ENCODE measurements around the gene GDF9. TPM values are rescaled to one million over a fixed set of nuclear protein-coding genes. Genes with fewer than 3 reads are reported as not detected.
A peak's percentile ranks its signal among the peaks of the same experiment; 100 is the strongest.

GDF9 gene
- total RNA-seq, 2 donors from 2014 or later, result 1.9 to 2.8 TPM

GRCh38 chr5:132886064-132886823 is 20.0 kb upstream of the GDF9 start:
- H3K4me1 Mint-ChIP-seq (ENCODE audit: low read depth), result peaks cover 11% of the 10 kb centered on the region
- H3K9me3 Mint-ChIP-seq, result no peaks in the 10 kb centered on the region
- no peak overlapping the region for H3K27ac Mint-ChIP-seq

GRCh38 chr5:132884548-132884947 is 18.3 kb upstream of the GDF9 start:
- peaks cover 11% of the 10 kb centered on the region for H3K4me1 Mint-ChIP-seq (ENCODE audit: low read depth)

More at GRCh38 chr5:132886064-132886823, 20.0 kb upstream of the GDF9 start:
- ATAC-seq (replicated peaks in 1 of 2) (no peak), DNase-seq (no peak)
- Mint-ChIP-seq H3K4me3 (no peak overlapping the region), H3K36me3 (ENCODE audit: insufficient read depth in 2 of 2) (peaks cover 9 to 21% of the 10 kb centered on the region in 2 donors), H3K27me3 (ENCODE audit: low read depth) (no peaks in the 10 kb centered on the region)

DNA sequence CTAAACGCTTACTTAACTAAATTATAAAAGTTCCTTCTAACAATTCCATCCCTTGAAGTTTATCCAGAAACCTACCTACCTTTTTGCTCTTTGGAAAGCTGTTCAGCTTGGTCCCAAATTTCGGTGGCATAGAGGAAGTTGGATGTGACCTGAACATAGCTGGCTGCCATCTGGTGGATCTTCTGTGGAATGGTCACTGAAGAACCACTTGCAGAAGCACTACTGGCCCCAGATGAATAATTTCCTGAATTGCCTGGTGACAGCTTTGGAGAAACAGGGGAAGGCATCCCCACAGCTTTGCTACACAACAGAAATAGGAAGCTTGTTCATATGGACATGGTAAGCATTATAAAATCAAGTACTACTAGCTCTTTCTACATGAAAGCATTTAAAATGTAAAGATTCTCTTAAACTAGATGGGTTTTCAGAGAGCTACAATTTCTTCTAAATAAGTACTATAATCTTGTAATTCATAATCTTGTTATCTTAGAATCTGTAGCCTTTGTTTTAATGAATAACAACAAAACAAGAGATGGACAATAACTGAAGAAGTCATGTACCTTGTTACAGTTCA is 17.1 kb upstream of the GDF9 start:
- ATAC-seq (replicated peaks in 1 of 2) (peak in 1 of 2 donors; percentile 44), DNase-seq (peak; percentile 12 to 15)
- H3K36me3 Mint-ChIP-seq (ENCODE audit: insufficient read depth in 2 of 2), result peaks cover 9 to 17% of the 10 kb centered on the region in 2 donors
- no peaks in the 10 kb centered on the region for H3K27me3 Mint-ChIP-seq (ENCODE audit: low read depth)
- H3K4me1 Mint-ChIP-seq (ENCODE audit: low read depth), result peaks cover 11% of the 10 kb centered on the region
- H3K9me3 Mint-ChIP-seq, result no peaks in the 10 kb centered on the region
- no peak overlapping the region for H3K4me3 Mint-ChIP-seq
- peak overlapping the region; percentile 75 for H3K27ac Mint-ChIP-seq

More at GRCh38 chr5:132884548-132884947, 18.3 kb upstream of the GDF9 start:
- DNase-seq (no peak), ATAC-seq (replicated peaks in 1 of 2) (no peak)
- H3K9me3 Mint-ChIP-seq, result no peaks in the 10 kb centered on the region
- H3K27me3 Mint-ChIP-seq (ENCODE audit: low read depth), result no peaks in the 10 kb centered on the region
- H3K27ac Mint-ChIP-seq, result no peak overlapping the region
- H3K36me3 Mint-ChIP-seq (ENCODE audit: insufficient read depth in 2 of 2), result peaks cover 9 to 17% of the 10 kb centered on the region in 2 donors
- H3K4me3 Mint-ChIP-seq, result no peak overlapping the region

DNA sequence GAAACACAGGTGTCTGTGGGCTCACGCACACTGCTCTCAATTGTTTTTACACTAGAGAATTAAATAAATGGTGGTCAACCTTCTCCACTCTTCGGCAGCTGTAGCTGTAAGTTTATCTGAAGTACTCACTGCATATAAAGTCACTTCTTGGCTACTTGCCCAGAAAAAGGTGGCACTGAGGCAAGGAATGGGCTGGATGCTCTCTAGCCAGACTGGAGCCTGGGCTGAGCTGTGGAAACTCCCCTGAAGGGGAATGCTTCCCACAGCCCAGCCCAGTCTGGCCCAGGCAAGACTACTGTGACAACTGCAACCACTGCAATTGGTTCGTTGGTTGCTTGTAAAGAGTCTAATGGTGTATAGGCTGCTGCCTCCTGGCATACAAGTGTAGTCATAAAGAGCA is 11.7 kb upstream of the GDF9 start:
- Mint-ChIP-seq H3K27ac (peak overlapping the region; percentile 48), H3K9me3 (no peaks in the 10 kb centered on the region), H3K4me3 (no peak overlapping the region), H3K4me1 (ENCODE audit: low read depth) (no peaks in the 10 kb centered on the region), H3K27me3 (ENCODE audit: low read depth) (no peaks in the 10 kb centered on the region), H3K36me3 (ENCODE audit: insufficient read depth in 2 of 2) (peaks cover 2 to 4% of the 10 kb centered on the region in 2 donors)
- DNase-seq (no peak), ATAC-seq (replicated peaks in 1 of 2) (no peak)

DNA sequence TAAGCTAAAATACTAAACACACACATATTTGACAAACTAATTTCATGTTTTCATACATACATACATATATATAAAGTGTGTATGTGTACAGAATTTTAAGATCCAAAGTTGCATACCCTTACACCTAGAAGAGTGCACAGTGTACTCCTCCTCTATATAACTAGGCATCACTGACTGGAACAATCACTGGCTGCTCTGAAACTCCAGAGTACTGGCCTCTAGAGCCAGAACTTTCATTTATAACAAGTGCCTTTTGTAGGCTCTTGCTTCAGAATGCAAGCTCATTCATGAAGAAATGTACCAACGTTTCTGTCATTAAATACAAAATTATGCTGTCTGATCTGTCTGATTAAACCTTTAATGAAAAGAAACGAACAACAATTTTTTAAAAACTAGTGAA is 11.2 kb upstream of the GDF9 start:
- Mint-ChIP-seq H3K4me3 (no peak overlapping the region), H3K9me3 (no peaks in the 10 kb centered on the region), H3K4me1 (ENCODE audit: low read depth) (no peaks in the 10 kb centered on the region), H3K27ac (no peak overlapping the region), H3K36me3 (ENCODE audit: insufficient read depth in 2 of 2) (peaks cover 1 to 2% of the 10 kb centered on the region in 2 donors), H3K27me3 (ENCODE audit: low read depth) (no peaks in the 10 kb centered on the region)
- ATAC-seq (replicated peaks in 1 of 2), result no peak
- no peak for DNase-seq

DNA sequence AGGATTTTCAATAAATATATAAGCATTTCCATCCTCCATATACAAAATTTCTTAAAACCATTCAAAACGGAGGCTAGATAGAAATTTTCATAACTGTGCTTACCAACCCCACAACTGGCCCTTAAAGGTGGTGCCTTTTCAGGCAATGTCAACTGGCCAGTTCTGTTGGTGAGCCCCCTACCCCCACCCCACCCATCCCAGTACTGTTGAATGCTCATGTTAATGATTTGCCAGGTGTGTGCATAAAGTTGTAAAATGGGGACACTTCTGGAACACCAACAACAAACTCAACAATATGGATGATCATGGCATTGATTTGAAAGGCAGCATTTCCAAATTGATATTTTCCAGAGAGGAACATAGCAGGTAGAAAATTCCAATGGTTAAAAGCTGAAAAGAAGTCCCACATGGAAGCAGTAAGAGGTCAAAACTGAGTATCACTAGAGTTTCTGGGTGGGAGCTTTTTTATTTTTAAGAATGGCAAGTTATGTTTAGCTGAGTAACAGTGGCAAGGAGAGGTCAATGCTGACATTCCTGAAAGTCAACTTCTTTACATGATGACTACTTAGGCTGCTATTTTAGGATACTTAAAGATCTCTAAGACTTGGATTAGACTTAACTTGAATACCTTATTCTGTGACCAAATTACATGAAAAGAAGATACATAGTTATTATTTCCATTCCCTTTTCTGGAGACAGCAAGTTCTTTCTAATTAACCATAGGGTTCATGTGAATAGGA is 9.9 kb upstream of the GDF9 start:
- Mint-ChIP-seq H3K27ac (no peak overlapping the region), H3K9me3 (no peaks in the 10 kb centered on the region), H3K4me1 (ENCODE audit: low read depth) (no peaks in the 10 kb centered on the region), H3K27me3 (ENCODE audit: low read depth) (no peaks in the 10 kb centered on the region), H3K4me3 (no peak overlapping the region), H3K36me3 (ENCODE audit: insufficient read depth in 2 of 2) (peaks cover 0 to 1% of the 10 kb centered on the region in 2 donors)
- ATAC-seq (replicated peaks in 1 of 2) (no peak), DNase-seq (no peak)

DNA sequence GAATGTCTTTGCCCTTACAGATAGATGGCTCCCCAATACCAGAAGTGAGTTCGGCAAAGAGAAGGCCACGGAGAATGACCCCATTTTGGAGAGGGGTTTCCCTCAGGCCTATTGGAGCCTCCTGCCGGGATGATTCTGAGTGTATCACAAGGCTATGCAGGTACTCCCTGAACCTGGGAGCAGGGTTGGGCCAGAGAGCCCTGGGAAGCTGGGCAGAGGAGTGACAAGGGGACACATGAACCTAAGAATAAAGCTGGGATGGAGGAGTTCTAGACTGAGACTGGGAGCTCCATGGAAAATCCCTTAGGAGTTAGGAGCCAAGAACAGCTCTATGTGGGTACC is 7.6 kb upstream of the GDF9 start:
- H3K9me3 Mint-ChIP-seq, result no peaks in the 10 kb centered on the region

DNA sequence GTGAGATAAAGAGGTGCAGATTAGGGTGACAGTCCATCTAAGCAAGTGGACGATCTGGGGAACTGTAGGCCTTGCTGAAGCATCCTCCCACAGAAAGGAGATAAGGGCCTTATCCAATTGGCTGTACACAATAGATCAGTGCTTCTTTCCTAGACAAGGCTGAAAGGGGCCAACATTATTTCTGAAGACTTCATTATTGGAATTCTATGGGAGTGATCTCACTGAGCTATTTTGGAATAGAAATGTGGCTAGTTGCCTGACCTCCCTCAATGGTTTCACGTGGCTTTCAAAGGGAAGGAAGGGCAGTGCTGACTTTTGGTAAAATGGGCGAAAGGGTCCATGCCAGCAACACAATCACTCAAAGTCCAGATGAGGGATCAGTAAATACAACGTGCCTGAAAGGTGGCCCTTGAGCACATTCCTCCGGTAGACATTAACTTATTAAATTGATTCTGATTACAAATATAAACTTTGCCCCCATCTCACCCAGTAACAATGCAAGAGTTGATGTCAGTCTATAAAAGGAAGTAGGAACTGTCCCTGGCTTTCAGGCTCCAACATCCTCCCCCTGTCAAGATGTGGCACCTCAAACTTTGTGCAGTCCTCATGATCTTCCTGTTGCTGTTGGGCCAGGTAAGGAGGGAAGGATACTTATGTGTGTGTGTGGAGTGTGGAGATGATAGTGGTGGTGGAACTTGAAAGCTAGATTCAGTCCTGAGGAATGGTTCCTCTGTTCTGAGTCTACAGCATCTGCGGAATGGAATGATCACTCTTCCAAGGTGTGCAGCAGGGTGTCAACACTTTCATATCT is 7.1 kb upstream of the GDF9 start, which contains the start of gene LEAP2:
LEAP2 (plus strand) TSS at position 550 of the 811 bp plus-strand sequence; CDS start at position 577, 27 bp downstream.
- peaks cover 7% of the 10 kb centered on the region for H3K4me1 Mint-ChIP-seq (ENCODE audit: low read depth)

More for the DNA sequence above, 7.6 kb upstream of the GDF9 start:
- Mint-ChIP-seq H3K36me3 (ENCODE audit: insufficient read depth in 2 of 2) (peaks cover 3 to 4% of the 10 kb centered on the region in 2 donors), H3K27me3 (ENCODE audit: low read depth) (no peaks in the 10 kb centered on the region), H3K4me3 (no peak overlapping the region), H3K4me1 (ENCODE audit: low read depth) (peaks cover 1% of the 10 kb centered on the region), H3K27ac (no peak overlapping the region)
- no peak for ATAC-seq (replicated peaks in 1 of 2)
- DNase-seq, result no peak

GRCh38 chr5:132872788-132873118 is 6.5 kb upstream of the GDF9 start:
- Mint-ChIP-seq H3K27ac (no peak overlapping the region), H3K9me3 (no peaks in the 10 kb centered on the region), H3K36me3 (ENCODE audit: insufficient read depth in 2 of 2) (peaks cover 4 to 5% of the 10 kb centered on the region in 2 donors), H3K4me3 (no peak overlapping the region), H3K27me3 (ENCODE audit: low read depth) (no peaks in the 10 kb centered on the region), H3K4me1 (ENCODE audit: low read depth) (peaks cover 13% of the 10 kb centered on the region)
- ATAC-seq (replicated peaks in 1 of 2), result no peak
- no peak for DNase-seq

More for the DNA sequence above, 7.1 kb upstream of the GDF9 start, which contains the start of gene LEAP2:
- Mint-ChIP-seq H3K27ac (no peak within 1 kb of the TSS), H3K9me3 (no peaks in the 10 kb centered on the region), H3K36me3 (ENCODE audit: insufficient read depth in 2 of 2) (peaks cover 4 to 5% of the 10 kb centered on the region in 2 donors), H3K4me3 (no peak within 1 kb of the TSS), H3K27me3 (ENCODE audit: low read depth) (no peaks in the 10 kb centered on the region)
- ATAC-seq (replicated peaks in 1 of 2), result no peak
- DNase-seq, result no peak

DNA sequence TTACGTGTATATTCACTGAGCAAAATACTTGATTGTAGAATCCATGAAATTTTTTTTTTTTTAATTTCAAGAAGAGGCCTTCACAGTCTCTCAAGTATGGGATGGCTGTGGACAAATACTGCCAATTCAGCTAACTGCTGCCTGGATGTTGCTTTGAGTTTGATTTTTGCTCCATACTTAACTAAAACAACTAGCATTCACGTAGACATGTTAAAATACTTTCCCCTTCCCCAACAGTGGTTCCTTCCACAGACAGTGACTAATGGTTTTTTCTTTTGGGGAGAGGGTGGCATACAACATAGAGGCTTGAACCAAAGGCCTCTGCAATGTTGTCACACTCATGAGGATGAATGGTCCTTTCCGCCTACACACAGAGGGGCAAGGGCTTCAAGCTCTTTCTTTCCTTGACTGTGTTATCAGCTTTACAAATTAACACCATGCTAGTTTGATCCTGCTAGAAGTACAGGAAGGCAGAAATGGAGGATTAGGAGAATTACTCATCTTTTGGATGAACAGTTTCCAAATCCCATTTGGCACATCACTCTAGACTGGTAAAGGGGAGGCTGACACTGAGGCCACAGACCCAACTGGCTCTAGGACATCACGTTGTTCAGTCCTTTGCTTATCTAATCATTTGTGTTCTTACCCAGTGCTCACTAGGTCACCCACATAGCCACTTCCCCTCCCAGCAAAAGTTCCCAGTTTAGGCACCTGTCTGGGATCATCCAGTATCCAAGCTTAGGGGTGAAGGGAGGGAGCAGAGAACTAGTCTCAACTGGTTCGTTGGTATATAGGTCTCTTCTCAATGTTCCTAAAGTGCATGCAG is 5.4 kb upstream of the GDF9 start:
- Mint-ChIP-seq H3K27me3 (ENCODE audit: low read depth) (no peaks in the 10 kb centered on the region), H3K27ac (no peak overlapping the region), H3K36me3 (ENCODE audit: insufficient read depth in 2 of 2) (peaks cover 4 to 5% of the 10 kb centered on the region in 2 donors), H3K4me1 (ENCODE audit: low read depth) (peaks cover 22% of the 10 kb centered on the region), H3K4me3 (no peak overlapping the region), H3K9me3 (no peaks in the 10 kb centered on the region)
- DNase-seq (no peak), ATAC-seq (replicated peaks in 1 of 2) (no peak)

GRCh38 chr5:132870801-132871200 is 4.5 kb upstream of the GDF9 start:
- no peak overlapping the region for H3K27ac Mint-ChIP-seq
- DNase-seq, result no peak
- H3K27me3 Mint-ChIP-seq (ENCODE audit: low read depth), result no peaks in the 10 kb centered on the region
- peaks cover 5 to 8% of the 10 kb centered on the region in 2 donors for H3K36me3 Mint-ChIP-seq (ENCODE audit: insufficient read depth in 2 of 2)
- no peaks in the 10 kb centered on the region for H3K9me3 Mint-ChIP-seq
- no peak overlapping the region for H3K4me3 Mint-ChIP-seq
- H3K4me1 Mint-ChIP-seq (ENCODE audit: low read depth), result peaks cover 22% of the 10 kb centered on the region
- no peak for ATAC-seq (replicated peaks in 1 of 2)

- Mint-ChIP-seq H3K4me1 (ENCODE audit: low read depth) (peaks cover 22% of the 10 kb centered on the region), H3K9me3 (no peaks in the 10 kb centered on the region), H3K27me3 (ENCODE audit: low read depth) (no peaks in the 10 kb centered on the region), H3K4me3 (peak overlapping the region; percentile 54 to 89), H3K27ac (peak overlapping the region; percentile 79), H3K36me3 (ENCODE audit: insufficient read depth in 2 of 2) (peaks cover 5 to 8% of the 10 kb centered on the region in 2 donors)
- ATAC-seq (replicated peaks in 1 of 2) (no peak), DNase-seq (no peak)
These were observed 2.5 kb upstream of the GDF9 start for GRCh38 chr5:132868754-132869153.

Data from activated T-cell treated with anti-CD3 and anti-CD28 coated beads, Interleukin-2, amount 50 U/mL, for 72 hours (primary cell).